Adipocyte (in vitro differentiated cells): ENCODE results near the gene ZC3H12C.
"Not testable (repeated sequence)": the region's sequence is repeated elsewhere in the genome, so short reads cannot be mapped to it uniquely, and the experiment has no call there.

Experiments
- DNase-seq: peaks from one replicate; pipeline ENCODE4 v3.0.0-alpha.2; 2015; ENCODE audit warnings: low read depth
- H3K27me3 ChIP-seq: replicated peaks from 2 replicates; pipeline ENCODE4 v1.7.0; 2013; ENCODE audit warnings: mild to moderate bottlenecking, low read length, moderate library complexity; ENCODE audit not compliant: control insufficient read depth, insufficient read depth
- H3K36me3 ChIP-seq: 2 replicates; pipeline ENCODE4 v1.7.0; 2013; ENCODE audit warnings: low read length, mild to moderate bottlenecking, moderate library complexity; ENCODE audit not compliant: control insufficient read depth, insufficient read depth, severe bottlenecking
- H3K4me1 ChIP-seq: 2 replicates; pipeline ENCODE4 v1.7.0; 2013; ENCODE audit warnings: mild to moderate bottlenecking, low read length, moderate library complexity; ENCODE audit not compliant: control insufficient read depth, insufficient read depth
- H3K4me3 ChIP-seq: 2 replicates; pipeline ENCODE4 v1.7.0; 2013; ENCODE audit warnings: mild to moderate bottlenecking, low read length, moderate library complexity
- H3K9ac ChIP-seq: 2 replicates; pipeline ENCODE4 v1.7.0; 2013; ENCODE audit warnings: mild to moderate bottlenecking, low read length, moderate library complexity
- H3K9me3 ChIP-seq: 2 replicates; pipeline ENCODE4 v1.7.0; 2013; ENCODE audit warnings: mild to moderate bottlenecking, low read length, moderate library complexity; ENCODE audit not compliant: control insufficient read depth

The ZC3H12C gene

GRCh38 chr11:110190885-110191284 is 97.7 kb downstream of the ZC3H12C start:
- no peak for DNase-seq
- Histone ChIP-seq H3K27me3 (no peaks in the 10 kb centered on the region), H3K9ac (no peak overlapping the region), H3K4me3 (no peak overlapping the region), H3K9me3 (no peaks in the 10 kb centered on the region), H3K4me1 (peaks cover 30% of the 10 kb centered on the region), H3K36me3 (no peaks in the 10 kb centered on the region)

GRCh38 chr11:110192604-110193282 is 99.6 kb downstream of the ZC3H12C start:
- not testable (repeated sequence) for H3K9me3 ChIP-seq, H3K27me3 ChIP-seq, H3K36me3 ChIP-seq, H3K9ac ChIP-seq, H3K4me3 ChIP-seq, DNase-seq
- peaks cover 42% of the 10 kb centered on the region for H3K4me1 ChIP-seq

DNA sequence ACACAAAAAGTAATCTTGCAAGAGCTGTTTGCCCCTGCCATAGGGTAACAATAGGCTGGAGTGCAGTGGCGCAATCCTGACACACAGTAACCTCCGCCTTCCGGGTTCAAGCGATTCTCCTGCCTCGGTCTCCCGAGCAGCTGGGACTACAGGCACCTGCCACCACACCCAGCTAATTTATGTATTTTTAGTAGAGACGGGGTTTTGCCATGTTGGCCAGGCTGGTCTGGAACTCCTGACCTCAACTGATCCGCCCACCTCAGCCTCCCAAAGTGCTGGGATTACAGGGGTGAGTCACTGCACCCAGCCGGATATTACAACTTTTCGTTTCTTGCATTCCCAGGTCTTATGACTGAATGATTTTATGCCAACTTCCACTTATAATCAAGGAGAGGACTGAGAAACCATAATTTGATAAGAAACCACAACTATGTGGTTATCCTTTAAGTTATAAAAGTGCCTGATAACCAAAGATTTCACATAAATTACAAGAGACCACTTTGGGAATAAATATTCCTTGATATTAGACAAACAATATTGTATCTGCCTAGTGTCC is 101.1 kb downstream of the ZC3H12C start:
- H3K36me3 ChIP-seq, H3K27me3 ChIP-seq, H3K9me3 ChIP-seq, H3K4me3 ChIP-seq: not testable (repeated sequence)
- H3K9ac ChIP-seq: peak overlapping the region; percentile 55
- peaks cover 48% of the 10 kb centered on the region for H3K4me1 ChIP-seq
- peak; percentile 60 for DNase-seq

DNA sequence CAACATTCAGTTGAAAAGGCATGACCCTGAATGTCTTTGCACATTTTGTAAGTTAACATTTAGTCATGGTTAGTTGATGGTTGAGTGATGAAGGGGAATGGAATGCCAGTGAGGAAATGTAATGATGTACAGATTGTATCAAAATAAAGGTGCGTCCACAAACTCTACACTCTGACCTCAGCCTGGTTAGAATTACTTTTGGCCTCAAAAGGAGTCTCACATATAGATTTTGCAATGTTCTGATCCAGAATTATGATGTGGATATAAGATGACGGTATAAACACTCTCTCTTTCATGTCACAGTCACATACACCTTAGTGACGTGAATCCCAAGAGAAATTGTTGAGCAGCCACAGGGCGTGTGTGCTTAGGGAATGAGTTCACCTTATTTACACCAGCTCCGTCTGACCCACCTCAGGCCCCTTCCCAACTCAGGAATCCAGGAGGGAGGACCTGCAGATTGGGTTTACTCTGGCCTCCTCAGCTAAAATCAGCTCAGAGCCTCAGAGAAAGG is 103.1 kb downstream of the ZC3H12C start:
- Histone ChIP-seq H3K36me3 (no peaks in the 10 kb centered on the region), H3K4me1 (peaks cover 58% of the 10 kb centered on the region), H3K9ac (no peak overlapping the region), H3K4me3 (no peak overlapping the region), H3K9me3 (no peaks in the 10 kb centered on the region), H3K27me3 (no peaks in the 10 kb centered on the region)
- DNase-seq: peak; percentile 87

DNA sequence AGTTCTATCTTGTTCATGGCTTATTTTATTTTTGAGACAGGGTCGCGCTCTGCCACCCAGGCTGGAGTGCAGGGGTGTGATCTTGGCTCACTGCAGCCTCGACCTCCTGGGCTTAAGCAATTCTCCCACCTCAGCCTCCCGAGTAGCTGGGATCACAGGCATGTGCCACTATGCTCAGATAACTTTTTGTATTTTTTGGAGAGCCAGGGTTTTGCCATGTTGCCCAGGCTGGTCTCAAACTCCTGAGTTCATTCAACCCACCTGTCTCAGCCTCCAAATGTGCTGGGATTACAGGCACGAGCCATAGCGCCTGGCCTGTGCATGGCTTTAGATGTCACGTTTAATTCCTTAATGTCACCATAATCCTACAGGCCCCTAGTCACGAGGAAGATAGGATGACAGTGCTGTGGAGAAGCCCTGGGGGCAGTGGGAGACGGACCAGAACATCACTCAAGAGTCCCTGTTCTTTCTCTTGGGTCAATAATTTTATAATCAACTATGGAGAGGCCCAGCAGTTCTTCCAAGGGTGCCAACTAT is 103.8 kb downstream of the ZC3H12C start:
- peaks cover 58% of the 10 kb centered on the region for H3K4me1 ChIP-seq
- no peaks in the 10 kb centered on the region for H3K36me3 ChIP-seq
- no peak overlapping the region for H3K4me3 ChIP-seq
- H3K9me3 ChIP-seq: no peaks in the 10 kb centered on the region
- H3K27me3 ChIP-seq: no peaks in the 10 kb centered on the region
- no peak overlapping the region for H3K9ac ChIP-seq
- DNase-seq: no peak

DNA sequence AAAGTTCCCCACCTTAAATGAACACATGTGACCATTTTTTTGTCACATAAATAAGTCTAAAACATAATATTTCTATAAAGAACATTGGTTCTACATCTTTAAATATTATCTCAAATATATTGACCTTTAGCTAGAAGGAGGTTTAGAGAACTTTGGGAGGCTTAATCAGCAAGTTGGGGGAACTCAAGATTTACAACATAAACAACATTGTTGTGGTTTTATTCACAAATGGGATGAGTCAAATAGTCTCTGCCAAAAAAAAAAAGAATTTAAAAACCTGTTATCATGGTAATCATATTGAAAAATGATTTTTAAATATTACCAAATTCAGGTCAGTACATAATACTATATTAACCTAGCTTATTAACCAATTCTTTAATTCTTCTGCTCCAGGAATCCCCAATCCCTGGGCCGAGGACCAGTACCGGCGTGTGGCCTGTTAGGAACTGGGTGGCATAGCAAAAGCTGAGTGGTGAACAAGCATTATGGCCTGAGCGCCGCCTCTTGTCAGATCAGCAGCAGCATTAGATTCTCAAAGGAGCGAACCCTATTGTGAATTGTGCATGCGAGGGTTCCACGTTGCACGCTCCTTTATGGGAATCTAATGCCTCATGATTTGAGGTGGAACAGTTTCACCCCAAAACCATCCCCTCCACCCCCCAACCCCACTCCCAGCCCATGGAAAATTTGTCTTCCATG is 105.0 kb downstream of the ZC3H12C start:
- H3K36me3 ChIP-seq: no peaks in the 10 kb centered on the region
- peaks cover 58% of the 10 kb centered on the region for H3K4me1 ChIP-seq
- no peaks in the 10 kb centered on the region for H3K9me3 ChIP-seq
- H3K4me3 ChIP-seq: no peak overlapping the region
- H3K9ac ChIP-seq: no peak overlapping the region
- DNase-seq: no peak
- no peaks in the 10 kb centered on the region for H3K27me3 ChIP-seq

- Histone ChIP-seq H3K27me3 (no peaks in the 10 kb centered on the region), H3K4me1 (peaks cover 50% of the 10 kb centered on the region), H3K9ac (peak overlapping the region; percentile 2), H3K4me3 (no peak overlapping the region), H3K36me3 (no peaks in the 10 kb centered on the region), H3K9me3 (no peaks in the 10 kb centered on the region)
- DNase-seq: peak; percentile 72
Observed at GRCh38 chr11:110199184-110199981, 106.2 kb downstream of the ZC3H12C start.

DNA sequence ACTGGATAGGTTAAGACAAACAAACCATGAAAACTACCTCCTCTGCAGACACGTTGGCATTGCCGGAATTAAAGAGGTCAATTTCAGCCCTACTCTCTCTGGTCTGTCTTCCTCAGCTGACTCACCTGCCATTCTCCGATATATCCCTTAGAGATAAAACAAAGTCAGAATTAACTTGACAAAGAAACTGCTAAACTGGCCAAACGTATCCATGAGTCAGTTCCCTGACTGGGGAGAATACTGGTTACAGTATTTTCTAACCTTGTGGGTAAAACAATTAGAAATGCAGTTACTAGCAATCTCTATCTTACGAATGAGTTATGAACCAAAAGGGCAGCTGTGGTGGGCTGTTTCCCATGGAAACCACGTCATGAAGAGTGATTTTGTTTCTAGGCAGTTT is 107.0 kb downstream of the ZC3H12C start:
- H3K9ac ChIP-seq: peak overlapping the region; percentile 2
- no peak for DNase-seq
- no peak overlapping the region for H3K4me3 ChIP-seq
- peaks cover 2% of the 10 kb centered on the region for H3K36me3 ChIP-seq
- peaks cover 41% of the 10 kb centered on the region for H3K4me1 ChIP-seq
- no peaks in the 10 kb centered on the region for H3K27me3 ChIP-seq
- H3K9me3 ChIP-seq: no peaks in the 10 kb centered on the region

- Histone ChIP-seq H3K4me3 (no peak overlapping the region), H3K27me3 (no peaks in the 10 kb centered on the region), H3K9ac (peak overlapping the region; percentile 5)
Observed at GRCh38 chr11:110200836-110201235, 107.6 kb downstream of the ZC3H12C start.

GRCh38 chr11:110207123-110207522 is 113.9 kb downstream of the ZC3H12C start:
- H3K27me3 ChIP-seq: no peaks in the 10 kb centered on the region
- no peak overlapping the region for H3K9ac ChIP-seq
- H3K9me3 ChIP-seq: no peaks in the 10 kb centered on the region
- no peak overlapping the region for H3K4me3 ChIP-seq
- DNase-seq: no peak
- peaks cover 2% of the 10 kb centered on the region for H3K36me3 ChIP-seq
- no peaks in the 10 kb centered on the region for H3K4me1 ChIP-seq

More at GRCh38 chr11:110200836-110201235, 107.6 kb downstream of the ZC3H12C start:
- no peak for DNase-seq
- Histone ChIP-seq H3K9me3 (no peaks in the 10 kb centered on the region), H3K36me3 (peaks cover 2% of the 10 kb centered on the region), H3K4me1 (peaks cover 35% of the 10 kb centered on the region)
